Measurements from ENCODE around the gene SLC30A2. TPM values are rescaled to one million over a fixed set of nuclear protein-coding genes. Genes with fewer than 3 reads are reported as not detected.

The SLC30A2 gene
- total RNA-seq, 1 donor from 2014 or later: not detected

DNA sequence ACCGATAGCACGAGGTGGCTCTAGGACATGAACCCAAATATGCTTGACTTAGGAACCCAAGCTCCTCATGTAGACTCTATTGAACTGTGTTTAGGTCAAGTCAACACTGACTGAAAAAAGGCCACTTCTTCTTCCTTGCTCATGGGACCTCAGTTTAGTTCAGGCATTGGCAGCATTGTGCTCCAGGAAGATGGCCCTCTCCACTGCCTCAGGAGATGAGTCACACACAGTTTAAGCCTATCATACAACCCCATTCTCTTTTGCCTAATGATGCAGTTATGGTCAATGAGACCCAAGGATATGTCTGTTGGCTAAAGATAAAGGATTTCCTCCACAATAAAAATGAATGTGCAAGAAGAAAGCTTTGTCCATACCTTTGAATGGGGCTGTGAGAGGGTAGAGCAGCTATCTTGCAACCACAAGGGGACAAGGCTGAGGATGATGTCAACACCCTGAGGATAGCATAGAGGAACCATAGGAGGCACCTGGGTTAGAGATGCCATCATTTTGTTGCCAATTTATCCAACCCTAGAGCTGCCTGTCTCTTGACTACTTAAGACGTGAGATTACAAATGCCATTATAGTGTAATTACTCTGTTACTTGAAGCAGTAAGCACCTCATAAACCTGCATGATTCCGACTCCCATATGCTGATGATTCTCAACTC, 24.5 kb upstream of the SLC30A2 start:
- no peak for DNase-seq (ENCODE audit: extremely low read depth, low read depth, low spot score)

DNA sequence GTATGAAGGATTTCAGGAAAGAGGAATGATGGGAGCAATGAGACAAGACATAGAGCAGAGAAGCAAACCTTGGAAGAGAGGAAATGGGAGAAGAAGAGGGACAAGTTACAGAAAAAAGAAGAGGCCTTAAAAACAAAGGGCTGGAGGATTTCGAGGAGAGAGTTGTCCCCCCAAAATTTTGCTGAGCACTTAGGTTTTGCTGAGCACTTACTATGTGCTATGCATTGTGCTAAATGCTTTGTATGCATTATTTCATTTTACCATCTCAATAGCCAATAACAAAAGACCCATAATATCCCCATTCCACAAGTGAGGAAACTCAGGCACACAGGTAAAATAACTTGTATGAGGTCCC, 24.0 kb upstream of the SLC30A2 start:
- DNase-seq (ENCODE audit: extremely low read depth, low read depth, low spot score): no peak

- no peak for DNase-seq (ENCODE audit: extremely low read depth, low read depth, low spot score)
Observed at GRCh38 chr1:26067432-26067911, 21.6 kb upstream of the SLC30A2 start, which contains the start of gene TRIM63. TRIM63 (minus strand) TSS chr1:26067630; CDS start chr1:26067494, 136 bp downstream.

DNA sequence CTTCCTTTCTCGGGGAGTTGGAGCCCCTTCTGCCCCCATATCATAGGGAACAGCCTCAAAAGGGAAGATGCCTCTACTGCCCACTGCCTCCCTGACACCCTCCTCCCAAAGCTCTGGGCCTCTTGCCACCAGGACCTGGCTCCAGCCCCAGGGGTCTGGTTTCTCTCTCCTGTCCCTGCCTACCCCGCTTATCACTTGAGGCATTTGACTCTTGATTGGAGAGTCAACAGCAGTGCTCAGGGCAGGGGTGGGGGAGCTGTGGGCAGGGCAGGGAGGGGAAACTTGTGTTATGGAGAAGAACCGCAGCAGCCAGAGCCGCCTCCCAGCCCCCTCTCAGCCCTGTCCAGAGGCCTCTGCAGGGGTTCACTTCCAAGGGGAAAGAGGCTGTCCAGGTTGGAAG, 20.9 kb upstream of the SLC30A2 start:
- no peak for DNase-seq (ENCODE audit: extremely low read depth, low read depth, low spot score)

- no peak for DNase-seq (ENCODE audit: extremely low read depth, low read depth, low spot score)
Observed at GRCh38 chr1:26066160-26066559, 20.2 kb upstream of the SLC30A2 start.

DNA sequence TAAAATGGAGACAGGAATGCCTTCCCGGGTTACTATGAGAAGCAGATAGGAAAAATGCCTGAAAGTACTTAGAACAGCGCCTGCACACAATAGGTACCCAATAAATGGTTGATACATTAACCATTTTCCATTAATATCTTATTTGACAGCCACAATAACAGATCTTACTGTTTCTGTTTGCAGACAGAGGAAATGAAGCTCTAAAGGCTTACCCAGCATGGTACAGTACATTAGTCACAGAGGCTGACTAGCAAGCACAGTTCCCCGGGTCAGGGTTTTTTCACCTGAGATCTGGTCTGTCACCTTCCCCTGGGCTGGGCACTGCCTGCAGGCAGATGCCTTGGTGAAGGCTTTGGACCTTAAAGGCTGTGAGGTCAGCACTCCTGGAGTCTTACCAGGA, 18.6 kb upstream of the SLC30A2 start:
- DNase-seq (ENCODE audit: extremely low read depth, low read depth, low spot score): no peak

GRCh38 chr1:26060832-26061574, 15.1 kb upstream of the SLC30A2 start:
- no peak for DNase-seq (ENCODE audit: extremely low read depth, low read depth, low spot score)

DNA sequence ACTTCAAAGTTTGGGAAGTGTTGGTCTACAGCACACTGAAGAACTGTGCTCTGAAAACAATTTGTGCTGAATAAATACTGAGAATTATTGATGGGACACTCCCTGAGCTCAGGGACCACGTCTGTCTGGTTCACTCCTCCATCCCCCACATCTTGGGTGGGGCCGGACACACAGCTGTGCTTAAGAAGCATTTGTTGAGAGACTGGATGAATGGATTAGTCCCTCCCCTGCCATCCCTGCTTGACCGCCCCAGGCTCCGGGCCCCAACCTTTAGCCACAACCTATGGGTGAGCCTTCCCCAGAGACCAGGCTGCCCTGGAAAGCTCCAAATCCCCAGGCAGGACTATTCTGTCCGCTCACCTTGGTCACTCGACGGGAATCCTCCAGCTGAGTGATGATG, 14.0 kb upstream of the SLC30A2 start:
- no peak for DNase-seq (ENCODE audit: extremely low read depth, low read depth, low spot score)

GRCh38 chr1:26058052-26058595, 12.2 kb upstream of the SLC30A2 start:
- DNase-seq (ENCODE audit: extremely low read depth, low read depth, low spot score): no peak

- DNase-seq (ENCODE audit: extremely low read depth, low read depth, low spot score): no peak
Observed at GRCh38 chr1:26057189-26057588, 11.3 kb upstream of the SLC30A2 start.

DNA sequence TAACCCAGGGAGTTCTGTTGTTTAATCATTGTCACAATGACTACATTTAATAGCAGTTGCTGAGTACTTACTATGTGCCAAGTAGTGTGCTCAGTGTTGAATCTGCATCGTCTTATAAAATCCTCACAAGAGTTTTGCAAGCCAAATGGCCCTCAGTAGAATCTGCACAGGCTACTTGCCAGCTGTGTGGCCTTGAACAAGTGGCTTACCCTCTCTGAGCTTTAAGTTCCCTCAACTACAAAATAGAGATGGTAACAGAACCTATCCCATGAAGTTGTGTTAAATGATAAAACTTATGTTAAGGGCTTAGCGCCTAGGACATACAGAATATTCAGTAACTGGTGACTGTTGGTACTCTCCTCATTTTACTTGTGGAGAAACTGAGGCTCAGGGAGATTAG, 9.1 kb upstream of the SLC30A2 start:
- DNase-seq (ENCODE audit: extremely low read depth, low read depth, low spot score): no peak

GRCh38 chr1:26053718-26054560, 8.0 kb upstream of the SLC30A2 start:
- DNase-seq (ENCODE audit: extremely low read depth, low read depth, low spot score): no peak

DNA sequence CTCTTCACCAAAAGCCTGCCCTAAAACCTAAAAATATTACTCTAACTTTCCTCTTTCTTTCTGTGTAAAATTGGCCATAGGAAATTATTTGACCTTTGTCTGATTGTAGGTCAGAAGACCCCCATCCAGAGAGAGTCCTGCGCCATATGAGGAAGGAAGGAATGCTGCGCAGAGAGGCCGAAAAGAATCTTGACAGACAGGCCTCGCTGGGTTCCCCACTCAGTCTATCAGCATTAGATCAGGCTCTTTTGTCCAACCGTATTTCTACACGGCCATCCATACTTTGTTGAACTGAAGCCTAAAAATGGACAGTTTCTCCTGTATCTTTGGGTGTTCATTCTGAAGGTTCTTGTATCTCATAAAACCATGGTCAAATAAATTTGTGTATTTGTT, 4.3 kb upstream of the SLC30A2 start:
- no peak for DNase-seq (ENCODE audit: extremely low read depth, low read depth, low spot score)

DNA sequence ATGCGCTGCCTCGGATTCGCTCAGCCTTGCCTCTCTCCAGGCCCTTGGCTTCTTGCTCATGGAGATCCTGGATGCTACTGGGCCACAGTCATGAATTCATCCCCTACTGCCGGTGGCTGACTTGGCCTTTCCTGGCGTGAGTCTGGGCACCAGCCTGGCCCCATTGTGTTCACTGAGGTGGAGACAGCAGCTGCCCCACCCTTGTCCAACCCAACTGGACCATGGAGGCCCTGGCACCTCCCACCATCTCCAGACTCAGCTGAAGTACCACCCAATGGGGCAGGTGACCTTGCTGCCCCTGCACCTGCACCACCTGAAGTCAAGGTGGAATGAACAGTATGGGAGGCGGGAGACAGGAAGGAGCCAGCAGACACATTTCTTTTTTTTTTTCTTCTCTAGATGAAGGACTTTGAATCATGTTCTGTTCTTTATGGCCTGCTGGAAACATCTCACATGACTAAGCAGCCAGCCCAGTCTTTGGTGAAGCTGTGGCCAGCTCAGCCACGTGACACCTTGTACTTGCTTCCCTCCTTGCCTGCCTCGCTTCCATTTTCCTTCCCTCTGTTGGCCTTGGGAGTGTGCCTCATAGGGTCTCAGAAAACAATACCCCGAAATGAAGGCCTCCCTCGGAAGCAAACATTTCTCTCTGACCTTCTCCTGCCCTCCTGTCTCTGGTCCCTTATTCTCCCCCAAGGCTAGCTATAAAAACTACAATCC, 3.8 kb upstream of the SLC30A2 start:
- DNase-seq (ENCODE audit: extremely low read depth, low read depth, low spot score): no peak

DNA sequence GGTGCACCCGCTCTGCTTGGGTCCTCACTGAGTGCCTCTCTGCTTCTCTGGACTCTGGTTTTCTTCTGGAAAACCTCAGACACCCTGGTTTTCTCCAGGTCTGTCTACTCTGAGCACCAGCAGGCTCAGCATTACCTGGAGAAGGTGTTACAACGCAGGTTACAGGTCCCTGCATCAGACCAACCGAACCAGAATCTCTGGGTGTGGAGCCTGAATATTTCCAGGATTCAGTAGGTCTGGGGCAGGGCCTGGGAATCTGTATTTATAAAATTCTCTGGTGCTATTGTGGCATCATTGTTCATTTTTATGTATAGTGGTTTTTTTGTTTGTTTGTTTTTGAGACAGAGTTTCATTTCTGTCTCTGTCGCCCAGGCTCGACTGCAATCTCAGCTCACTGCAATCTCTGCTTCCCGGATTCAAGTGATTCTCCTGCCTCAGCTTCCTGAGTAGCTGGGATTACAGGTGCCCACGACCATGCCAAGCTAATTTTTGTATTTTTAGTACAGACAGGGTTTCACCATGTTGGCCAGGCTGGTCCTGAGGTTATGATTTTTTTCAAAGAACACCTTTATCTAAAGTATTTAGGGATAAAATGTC, 1.5 kb upstream of the SLC30A2 start:
- no peak for DNase-seq (ENCODE audit: extremely low read depth, low read depth, low spot score)

DNA sequence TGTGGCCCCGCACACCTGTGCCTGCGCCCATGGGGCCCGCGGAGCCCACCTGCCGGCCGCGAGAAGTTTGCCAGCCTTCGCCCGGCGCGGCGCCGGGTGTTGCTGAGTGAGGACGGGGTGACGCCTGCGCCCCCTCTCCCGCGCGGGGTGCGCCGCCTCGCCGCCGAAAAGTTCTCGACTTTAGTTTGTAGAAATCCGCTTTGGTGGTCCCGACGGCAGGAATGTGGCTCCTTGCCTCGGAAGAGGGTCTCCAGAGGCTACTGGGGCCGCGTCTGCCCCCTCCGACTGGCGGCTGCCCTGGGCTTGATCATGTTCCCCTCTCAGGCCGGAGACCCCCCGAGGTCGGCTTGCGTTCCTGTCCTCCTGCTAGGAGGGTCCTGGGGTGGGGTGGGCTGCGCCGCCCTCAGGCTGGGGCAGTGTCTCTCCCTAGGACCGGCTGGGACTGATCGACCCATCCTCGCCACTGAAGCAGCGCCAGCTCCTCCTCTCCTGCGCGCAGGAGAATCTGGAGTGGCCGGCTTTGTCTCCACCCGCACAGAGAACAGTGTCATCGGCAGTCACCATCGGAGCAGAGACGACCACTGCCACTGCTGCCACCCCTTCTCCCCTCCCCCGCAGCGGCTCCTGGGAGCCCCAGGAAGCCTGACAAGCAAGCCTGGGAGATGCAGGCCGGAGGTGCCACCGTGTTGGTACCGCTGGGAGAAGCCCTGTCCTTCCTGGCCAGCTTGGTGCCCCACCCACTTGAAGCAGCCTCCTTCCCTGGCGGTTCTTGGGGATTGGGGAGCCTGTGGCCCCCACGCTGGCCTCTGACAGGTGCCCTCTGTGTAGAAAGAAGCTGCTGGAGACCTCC, 553 bp upstream of the SLC30A2 start:
- DNase-seq (ENCODE audit: extremely low read depth, low read depth, low spot score): no peak

DNA sequence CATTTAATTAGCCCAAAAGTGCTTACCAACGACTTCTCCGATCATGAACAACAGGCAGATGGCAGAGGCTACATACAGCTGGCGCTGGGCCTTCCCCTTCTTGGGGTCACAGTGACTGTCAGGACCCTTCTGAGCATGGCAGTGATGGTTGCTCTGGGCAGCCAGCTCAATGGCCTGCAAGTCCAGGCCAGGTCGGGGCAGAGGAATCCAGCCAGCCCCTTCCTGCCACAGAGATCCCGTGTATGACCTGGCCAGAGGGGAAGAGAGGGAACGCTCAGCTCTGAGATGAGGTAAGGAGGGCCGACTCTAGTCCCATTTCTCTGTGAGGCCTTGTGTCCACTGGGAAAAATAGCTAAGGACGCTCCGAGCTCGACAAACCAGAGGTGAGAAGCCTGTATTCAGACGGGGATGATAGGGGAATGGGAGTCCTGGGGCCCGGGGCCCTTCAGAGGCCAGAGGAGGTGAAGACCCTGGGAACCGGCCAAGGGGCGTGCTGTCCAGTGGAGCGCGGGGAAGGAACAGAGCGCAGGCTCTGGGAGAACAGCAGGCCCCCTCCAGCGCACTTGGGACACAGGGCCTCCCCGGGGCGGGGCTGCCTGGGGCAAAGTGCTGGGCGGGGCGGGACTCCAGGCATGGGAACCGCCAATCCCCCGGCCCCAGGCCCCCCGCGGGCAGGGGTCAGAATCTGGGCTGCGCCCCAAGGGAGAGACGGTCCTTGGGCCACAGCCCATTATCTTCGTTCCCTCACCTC, 772 bp downstream of the SLC30A2 start:
- DNase-seq (ENCODE audit: extremely low read depth, low read depth, low spot score): no peak

DNA sequence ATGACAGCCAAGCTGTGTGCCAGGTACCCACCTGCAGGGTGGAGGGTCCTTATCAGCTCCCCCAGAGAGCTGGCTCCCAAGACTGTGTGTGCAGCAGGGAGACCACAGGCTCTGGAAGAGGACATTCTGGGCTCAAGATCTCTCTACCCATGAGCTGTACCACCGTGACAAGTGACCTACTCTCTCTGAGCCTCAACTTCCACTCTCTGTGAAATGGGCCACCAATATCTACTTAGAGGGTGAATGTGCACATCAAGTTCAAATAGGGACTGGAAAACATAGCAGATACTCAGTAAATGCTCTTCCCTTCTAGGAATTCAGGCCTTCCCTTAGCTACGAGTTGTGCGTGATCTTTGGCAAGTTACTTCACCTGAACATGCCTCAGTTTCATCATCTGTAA, 1.5 kb downstream of the SLC30A2 start:
- no peak for DNase-seq (ENCODE audit: extremely low read depth, low read depth, low spot score)

DNA sequence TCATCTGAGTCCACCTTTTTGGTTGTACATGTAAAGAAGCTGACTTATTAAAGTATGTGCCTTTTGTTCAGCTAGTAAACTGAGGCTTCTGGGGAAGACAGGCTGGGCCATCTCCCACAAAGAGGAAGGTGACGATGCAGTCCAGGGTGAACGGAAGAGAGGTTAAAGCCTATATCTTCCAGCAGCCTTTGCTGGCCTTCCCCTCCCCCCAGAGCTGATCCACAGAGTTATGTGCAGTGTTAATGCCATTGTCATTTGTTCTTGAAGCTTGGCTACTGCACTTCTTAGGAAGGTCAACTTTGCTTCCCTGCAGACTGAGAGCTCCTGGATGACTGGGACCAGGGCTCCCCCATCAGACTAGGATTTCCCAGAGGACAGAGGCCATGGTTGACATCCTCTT, 2.2 kb downstream of the SLC30A2 start:
- DNase-seq (ENCODE audit: extremely low read depth, low read depth, low spot score): no peak

All from glomerular endothelial cell (primary cell).